ENCODE results near the gene DENND2D.

DNA sequence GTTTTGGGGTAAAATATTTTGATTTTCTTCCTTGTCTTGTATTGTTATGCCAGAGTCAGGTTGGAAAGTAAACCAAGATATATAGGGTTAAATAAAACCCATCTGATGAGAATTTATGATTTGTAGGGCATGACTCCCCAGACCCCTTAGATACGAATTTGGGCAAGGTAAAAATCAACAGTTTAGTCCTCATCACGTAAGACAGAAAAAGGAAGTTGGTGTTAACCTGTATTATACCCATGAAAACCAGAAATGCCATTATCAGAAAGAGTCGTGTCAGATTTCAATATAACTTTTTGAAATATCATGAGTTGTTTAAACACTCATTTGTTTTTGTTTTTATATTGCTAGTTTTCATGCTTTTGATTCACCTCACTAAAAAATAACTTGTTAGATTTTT lies 48.6 kb downstream of the DENND2D start:
- TF ChIP-seq ZNF274 (IDR thresholded peaks at IDR 0.05; ENCODE audit: low read depth, low read length) (no peak), YY1 (IDR thresholded peaks at IDR 0.05; ENCODE audit: insufficient read depth, insufficient read length) (no peak), SUZ12 (IDR thresholded peaks at IDR 0.05; ENCODE audit: extremely low read depth, insufficient read depth, insufficient read length) (no peak)

Measured in NT2/D1 (cell line).